Transverse colon (tissue), 4 donors: ENCODE results near the gene TMEM253. TPM values are rescaled to one million over a fixed set of nuclear protein-coding genes. Genes with fewer than 3 reads are reported as not detected.

Source experiments
- DNase-seq: peaks from one replicate; pipeline ENCODE4 v3.0.0-alpha.2; 2019
- H3K27ac ChIP-seq, 4 donors: fragments of 200-600 bp; sonication (generic); 2 replicates each; pipeline ENCODE4 v1.5.1; 2016 to 2018; ENCODE audit warnings: inconsistent platforms in 4 of 4
- H3K27me3 ChIP-seq: fragments of 200-600 bp; sonication (generic); 2 replicates; pipeline ENCODE4 v1.5.1; 2017; ENCODE audit warnings: inconsistent platforms
- H3K36me3 ChIP-seq, 4 donors: fragments of 200-600 bp; sonication (generic); 2 replicates each; pipeline ENCODE4 v1.5.1; 2017 to 2019; ENCODE audit warnings: inconsistent platforms in 4 of 4
- H3K4me1 ChIP-seq, 4 donors: fragments of 200-600 bp; sonication (generic); 2 replicates each; pipeline ENCODE4 v1.5.1; 2017 to 2020; ENCODE audit warnings: inconsistent platforms in 4 of 4
- H3K4me3 ChIP-seq, 4 donors: fragments of 200-600 bp; sonication (generic); 1 replicate in 1 of 4; 2 replicates in 3 of 4; pipeline versions ENCODE4 v1.5.1 to v1.6.1; 2017 to 2019; ENCODE audit warnings: inconsistent platforms in 4 of 4
- H3K9me3 ChIP-seq, 2 donors: fragments of 200-600 bp; sonication (generic); 2 replicates each; pipeline ENCODE4 v1.5.1; 2017 to 2019; ENCODE audit warnings: inconsistent platforms in 2 of 2
- CTCF ChIP-seq, 5 experiments: fragments of 200-600 bp in 3 of 5; fragments of 450-650 bp in 2 of 5; sonication (generic) in 3 of 5; IDR thresholded peaks; 1 replicate in 2 of 5; 2 replicates in 3 of 5; pipeline ENCODE4 v1.5.1; 2016 to 2017; ENCODE audit warnings: antibody characterized with exemption in 5 of 5, inconsistent platforms in 3 of 5, mild to moderate bottlenecking in 2 of 5, moderate library complexity in 1 of 5
- EP300 ChIP-seq: sonication (generic); formaldehyde crosslinking; IDR thresholded peaks from one replicate; pipeline ENCODE4 v1.6.1; 2017; ENCODE audit warnings: antibody characterized with exemption, low read depth
- POLR2A ChIP-seq: fragments of 450-650 bp; IDR thresholded peaks from one replicate; pipeline ENCODE4 v1.6.1; 2016; ENCODE audit warnings: antibody characterized with exemption, mild to moderate bottlenecking, moderate library complexity
- POLR2AphosphoS5 ChIP-seq, 3 donors: sonication (generic); formaldehyde crosslinking; IDR thresholded peaks; one replicate each; pipeline ENCODE4 v1.6.1; 2016; ENCODE audit warnings: antibody characterized with exemption in 3 of 3
- WGBS, 2 donors: methylation state at CpG; one replicate each; pipeline ENCODE4 v1.1.5; 2018; ENCODE audit warnings: low coverage in 1 of 2; 5-methylcytosine and 5-hydroxymethylcytosine counted together
- in situ Hi-C, 4 donors: fragments of 200-750 bp; cut with MboI; loops; one replicate each; pipeline versions ENCODE4 v1.15.0 to v1.15.1; 2017; ENCODE audit warnings: low sequenced_read_pairs in 3 of 4, low pct_ligation_motif_present in 1 of 4, low pct_unique_long_range_greater_than_20kb in 1 of 4
- intact Hi-C: fragments of 100-400 bp; cut with DNase I; formaldehyde crosslinking; loops from one replicate; pipeline ENCODE4 v1.15.1; 2023; ENCODE audit warnings: low total_unique reads
- total RNA-seq, 4 donors: library from RNA; depleted of rRNA; stranded (reverse); fragments of >200 nt; gene quantifications; one replicate each; pipeline ENCODE4 v1.1.0, GENCODE V29; 2016

The TMEM253 gene
- total RNA-seq, 4 donors from 2014 or later = 13.1 to 63.7 (median 41.9) TPM

- no peaks in the 10 kb centered on the region for H3K36me3 ChIP-seq
- H3K9me3 ChIP-seq = no peaks in the 10 kb centered on the region
- H3K27ac ChIP-seq = peak overlapping the region; percentile 91 to 99 (median 96)
- TF ChIP-seq POLR2A = no peak
- no peak for TF ChIP-seq POLR2AphosphoS5 (IDR thresholded peaks at IDR 0.05)
- TF ChIP-seq CTCF (IDR thresholded peaks at IDR 0.05) = no peak
- TF ChIP-seq EP300 = no peak
- peaks cover 32 to 69% (median 64%) of the 10 kb centered on the region in 4 donors for H3K4me1 ChIP-seq
- no peak for DNase-seq
- in situ Hi-C loops (no loop called here), intact Hi-C loops (no loop called here)
- WGBS, 2 donors = 7 to 15% methylated on average over 10 to 16 of the region's 16 CpGs
- peak overlapping the region; percentile 39 to 73 (median 64) for H3K4me3 ChIP-seq
- no peaks in the 10 kb centered on the region for H3K27me3 ChIP-seq
These were observed 1.8 kb upstream of the TMEM253 start for GRCh38 chr14:21098892-21099595.

GRCh38 chr14:21099596-21099985 lies 1.3 kb upstream of the TMEM253 start:
- DNase-seq = no peak
- in situ Hi-C loops (no loop called here), intact Hi-C loops (no loop called here)
- Histone ChIP-seq H3K4me1 (peaks cover 33 to 69% (median 63%) of the 10 kb centered on the region in 4 donors), H3K9me3 (no peaks in the 10 kb centered on the region), H3K27ac (peak overlapping the region; percentile 91 to 99 (median 96)), H3K4me3 (peak overlapping the region in 1 of 4 donors; percentile 63), H3K36me3 (no peaks in the 10 kb centered on the region), H3K27me3 (no peaks in the 10 kb centered on the region)
- TF ChIP-seq POLR2A (no peak), CTCF (IDR thresholded peaks at IDR 0.05) (no peak), EP300 (no peak), POLR2AphosphoS5 (IDR thresholded peaks at IDR 0.05) (no peak)
- WGBS, 2 donors = 62 to 70% methylated on average over 2 to 5 of the region's 5 CpGs

- no peaks in the 10 kb centered on the region for H3K36me3 ChIP-seq
- 81% methylated on average over 8 of the region's 8 CpGs; no CpG with 5 or more reads in 1 of the 2 donors for WGBS, 2 donors
- H3K9me3 ChIP-seq = no peaks in the 10 kb centered on the region
- peaks cover 45 to 78% (median 69%) of the 10 kb centered on the region in 4 donors for H3K4me1 ChIP-seq
- intact Hi-C loops = no loop called here
- no peak for DNase-seq
- TF ChIP-seq EP300 (no peak), CTCF (IDR thresholded peaks at IDR 0.05) (no peak), POLR2AphosphoS5 (IDR thresholded peaks at IDR 0.05) (peak in 1 of 3 donors; percentile 31)
- no peaks in the 10 kb centered on the region for H3K27me3 ChIP-seq
- in situ Hi-C loops = no loop called here
- peak overlapping the region; percentile 91 to 99 (median 96) for H3K27ac ChIP-seq
- H3K4me3 ChIP-seq = no peak overlapping the region
These were observed 1.0 kb downstream of the TMEM253 start for GRCh38 chr14:21101802-21102413.

- H3K9me3 ChIP-seq = no peaks in the 10 kb centered on the region
- TF ChIP-seq EP300 = no peak
- peak in 1 of 3 donors; percentile 3 for TF ChIP-seq POLR2AphosphoS5 (IDR thresholded peaks at IDR 0.05)
- TF ChIP-seq POLR2A = no peak
- no peak for TF ChIP-seq CTCF (IDR thresholded peaks at IDR 0.05)
- DNase-seq = no peak
- no peaks in the 10 kb centered on the region for H3K27me3 ChIP-seq
- peak overlapping the region in 3 of 4 donors; percentile 45 to 57 (median 56) for H3K4me3 ChIP-seq
- intact Hi-C loops (no loop called here), in situ Hi-C loops (no loop called here)
- WGBS, 2 donors = 0 to 17% methylated on average over 3 to 9 of the region's 9 CpGs
- H3K27ac ChIP-seq = peak overlapping the region; percentile 91 to 99 (median 96)
- no peaks in the 10 kb centered on the region for H3K36me3 ChIP-seq
- peaks cover 45 to 74% (median 64%) of the 10 kb centered on the region in 4 donors for H3K4me1 ChIP-seq
These were observed 1.9 kb downstream of the TMEM253 start for GRCh38 chr14:21102521-21103410.
